GM21447 (cell line): ENCODE measurements around the gene TSPAN14.
"Not testable (repeated sequence)": the region's sequence is repeated elsewhere in the genome, so short reads cannot be mapped to it uniquely, and the experiment has no call there.

Source experiments
- ATAC-seq: cut with Tn5 transposase; IDR thresholded peaks from one replicate; pipeline ENCODE4 v1.9.1; 2021; ENCODE audit not compliant: unreplicated experiment

The TSPAN14 gene

GRCh38 chr10:80539421-80540031 is 85.4 kb downstream of the TSPAN14 start:
- no peak for ATAC-seq

GRCh38 chr10:80540136-80540535 is 86.0 kb downstream of the TSPAN14 start:
- ATAC-seq, result no peak

GRCh38 chr10:80540618-80540980 is 86.5 kb downstream of the TSPAN14 start:
- ATAC-seq, result no peak

- peak; percentile 59 for ATAC-seq
Observed at GRCh38 chr10:80540981-80541750, 87.1 kb downstream of the TSPAN14 start.

GRCh38 chr10:80542053-80542452 is 87.9 kb downstream of the TSPAN14 start:
- no peak for ATAC-seq

GRCh38 chr10:80542652-80543318 is 88.7 kb downstream of the TSPAN14 start:
- ATAC-seq, result no peak

- ATAC-seq, result not testable (repeated sequence)
Observed at GRCh38 chr10:80543319-80543672, 89.2 kb downstream of the TSPAN14 start.

GRCh38 chr10:80544316-80544953 is 90.3 kb downstream of the TSPAN14 start:
- ATAC-seq, result no peak

- ATAC-seq, result no peak
Observed at GRCh38 chr10:80545258-80545881, 91.3 kb downstream of the TSPAN14 start.

GRCh38 chr10:80552151-80552646 is 98.1 kb downstream of the TSPAN14 start:
- no peak for ATAC-seq

- no peak for ATAC-seq
Observed at GRCh38 chr10:80553436-80553835, 99.3 kb downstream of the TSPAN14 start.

GRCh38 chr10:80554050-80554449 is 99.9 kb downstream of the TSPAN14 start:
- no peak for ATAC-seq

- no peak for ATAC-seq
Observed at GRCh38 chr10:80555415-80555814, 101.3 kb downstream of the TSPAN14 start.

GRCh38 chr10:80561950-80562349 is 107.8 kb downstream of the TSPAN14 start:
- no peak for ATAC-seq

GRCh38 chr10:80567292-80567691 is 113.2 kb downstream of the TSPAN14 start:
- no peak for ATAC-seq

GRCh38 chr10:80569131-80569895 is 115.2 kb downstream of the TSPAN14 start:
- no peak for ATAC-seq

- no peak for ATAC-seq
Observed at GRCh38 chr10:80571352-80571751, 117.2 kb downstream of the TSPAN14 start.

- no peak for ATAC-seq
Observed at GRCh38 chr10:80579181-80579763, 125.2 kb downstream of the TSPAN14 start.

GRCh38 chr10:80579849-80580637 is 125.9 kb downstream of the TSPAN14 start:
- ATAC-seq, result no peak
